GM19240 (cell line): ENCODE measurements around the gene HSD17B13.
"Not testable (repeated sequence)": the region's sequence is repeated elsewhere in the genome, so short reads cannot be mapped to it uniquely, and the experiment has no call there.

Source experiments
- DNase-seq: peaks from one replicate; pipeline ENCODE4 v3.0.0; 2011; ENCODE audit warnings: low spot score; ENCODE audit not compliant: insufficient read length

Gene HSD17B13

GRCh38 chr4:87322754-87323153 lies at the start of gene HSD17B13:
TSS of gene HSD17B13 (minus strand) at chr4:87322882. CDS start at chr4:87322841, 41 bp downstream.
- no peak for DNase-seq

DNA sequence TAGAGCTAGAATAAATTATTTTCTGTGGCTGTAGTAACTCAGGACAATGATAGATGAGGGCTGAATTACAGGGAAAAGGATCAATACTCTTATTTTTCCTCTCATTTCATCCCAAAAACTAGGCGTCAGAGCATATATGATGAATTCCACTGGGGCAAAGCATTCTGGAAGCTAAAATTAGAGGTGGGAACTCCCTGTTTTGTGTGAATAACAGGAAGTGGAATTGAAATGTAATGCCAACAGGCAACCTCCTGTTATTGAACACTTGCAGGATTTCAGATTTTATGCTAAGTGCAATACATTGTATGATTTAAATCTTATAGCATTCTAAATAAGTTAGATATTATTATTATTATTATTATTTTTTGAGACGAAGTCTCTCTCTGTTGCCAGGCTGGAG lies 47.4 kb upstream of the HSD17B13 start:
- DNase-seq: no peak

DNA sequence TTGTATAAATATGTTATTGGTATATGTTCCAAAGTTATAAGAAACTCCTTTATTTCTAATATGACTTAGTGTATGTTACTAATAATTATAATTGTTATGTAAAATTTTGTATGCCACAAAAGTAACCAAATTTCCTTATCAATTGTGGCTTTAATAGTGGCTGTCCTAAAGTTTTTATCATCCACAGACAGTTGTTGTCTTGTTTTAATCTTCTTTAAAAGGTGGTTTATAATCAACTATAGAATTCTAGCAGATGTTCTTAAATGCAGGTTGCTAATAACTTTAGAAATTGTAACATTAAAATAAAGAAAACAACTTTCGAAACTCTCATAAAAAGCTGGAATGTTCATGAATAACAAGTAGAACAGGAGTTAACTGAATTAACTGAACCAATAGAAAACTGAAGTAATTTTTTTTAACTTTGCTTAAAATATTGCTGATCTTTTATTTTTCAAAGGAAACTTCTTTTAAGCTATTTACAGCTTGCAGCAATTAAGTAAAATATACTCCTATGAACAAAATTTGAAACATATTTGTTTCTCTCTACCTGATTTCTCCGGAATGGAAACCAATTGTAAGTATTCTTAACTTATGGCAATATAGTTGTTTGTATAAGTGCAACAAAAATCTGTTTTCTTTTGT lies 44.0 kb upstream of the HSD17B13 start:
- no peak for DNase-seq

- DNase-seq: no peak
Measured at GRCh38 chr4:87365348-87365747, 42.7 kb upstream of the HSD17B13 start.

- no peak for DNase-seq
Measured at GRCh38 chr4:87363552-87363951, 40.9 kb upstream of the HSD17B13 start.

GRCh38 chr4:87360338-87360935 lies 37.8 kb upstream of the HSD17B13 start:
- no peak for DNase-seq

GRCh38 chr4:87359258-87359657 lies 36.6 kb upstream of the HSD17B13 start:
- no peak for DNase-seq

GRCh38 chr4:87356832-87357526 lies 34.3 kb upstream of the HSD17B13 start:
- DNase-seq: no peak

DNA sequence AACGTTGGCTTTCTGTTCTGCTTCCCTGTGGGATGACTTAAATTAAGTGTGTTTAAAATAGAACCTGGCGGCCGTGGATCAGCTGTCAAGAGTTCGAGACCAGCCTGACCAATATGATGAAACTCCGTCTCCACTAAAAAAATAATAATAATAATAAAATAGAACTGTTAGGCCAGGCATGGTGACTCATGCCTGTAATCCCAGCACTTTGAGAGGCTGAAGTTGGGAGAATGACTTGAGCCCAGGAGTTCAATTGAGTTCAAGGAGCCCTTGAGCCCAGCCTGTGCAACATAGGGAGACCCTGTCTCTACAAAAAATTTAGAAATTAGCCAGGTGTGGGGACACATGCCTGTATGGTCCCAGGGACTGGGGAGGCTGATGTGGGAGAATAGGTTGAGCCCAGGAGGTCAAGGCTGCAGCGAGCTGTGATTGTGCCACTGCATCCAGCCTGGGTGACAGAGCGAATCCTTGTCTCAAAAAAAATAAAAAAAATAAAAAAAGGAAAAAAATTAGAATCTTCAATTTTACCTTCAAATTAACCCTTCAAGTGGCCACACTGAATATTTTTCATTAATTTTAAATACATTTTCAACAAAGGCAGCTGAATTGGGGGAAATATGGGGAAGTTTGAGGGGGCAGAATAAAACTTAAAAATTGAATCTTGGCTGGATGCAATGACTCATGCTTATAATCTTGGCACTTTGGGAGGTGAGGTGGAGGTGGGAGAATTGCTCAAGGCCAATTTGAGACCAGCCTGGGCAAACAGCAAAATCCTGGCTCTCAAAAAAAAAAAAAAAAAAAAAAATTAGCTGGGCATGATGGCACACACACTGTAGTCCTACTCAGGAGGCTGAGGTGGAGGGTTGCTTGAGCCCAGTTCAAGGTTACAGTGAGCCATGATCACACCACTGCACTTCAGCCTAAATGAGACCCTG lies 31.8 kb upstream of the HSD17B13 start:
- no peak for DNase-seq

DNA sequence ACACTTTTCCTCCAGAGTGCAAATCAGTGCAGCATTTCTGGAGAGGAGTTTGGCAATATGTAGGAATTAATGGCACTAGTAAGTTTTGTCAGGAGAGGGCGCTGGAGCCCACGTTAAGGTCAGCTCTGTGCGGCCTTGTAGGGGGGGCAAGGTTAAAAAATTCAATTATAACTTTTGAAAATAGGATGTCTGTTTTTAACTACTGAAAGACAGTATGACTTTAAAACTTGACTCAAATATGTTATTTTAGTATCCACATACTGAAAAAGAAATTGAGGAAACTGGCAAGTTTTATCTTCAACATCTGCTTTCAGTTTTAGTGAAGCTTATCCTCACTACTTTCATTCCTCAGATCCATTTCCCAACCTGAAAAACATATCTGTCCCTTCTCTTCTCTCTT lies 30.9 kb upstream of the HSD17B13 start:
- no peak for DNase-seq

- DNase-seq: no peak
Measured at GRCh38 chr4:87345139-87345538, 22.5 kb upstream of the HSD17B13 start.

DNA sequence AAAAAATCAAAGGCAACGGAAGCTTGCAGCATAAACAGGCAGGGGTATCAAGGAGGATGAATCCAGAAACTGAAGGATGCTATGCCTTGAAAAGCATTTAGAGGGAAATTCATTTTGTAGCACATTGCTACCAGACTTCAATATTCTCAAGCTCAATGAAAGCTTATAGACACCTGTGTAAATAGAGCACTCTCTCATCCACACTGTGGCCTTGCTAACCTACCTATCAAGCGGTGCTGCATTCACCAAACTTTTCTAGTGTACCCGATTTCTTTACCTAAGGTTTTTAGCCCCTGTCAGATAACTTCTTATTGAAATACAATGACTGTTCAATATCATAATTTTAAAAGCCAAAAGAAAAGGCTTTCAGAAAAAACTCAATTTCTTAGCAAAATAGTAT lies 20.2 kb upstream of the HSD17B13 start:
- DNase-seq: no peak

DNA sequence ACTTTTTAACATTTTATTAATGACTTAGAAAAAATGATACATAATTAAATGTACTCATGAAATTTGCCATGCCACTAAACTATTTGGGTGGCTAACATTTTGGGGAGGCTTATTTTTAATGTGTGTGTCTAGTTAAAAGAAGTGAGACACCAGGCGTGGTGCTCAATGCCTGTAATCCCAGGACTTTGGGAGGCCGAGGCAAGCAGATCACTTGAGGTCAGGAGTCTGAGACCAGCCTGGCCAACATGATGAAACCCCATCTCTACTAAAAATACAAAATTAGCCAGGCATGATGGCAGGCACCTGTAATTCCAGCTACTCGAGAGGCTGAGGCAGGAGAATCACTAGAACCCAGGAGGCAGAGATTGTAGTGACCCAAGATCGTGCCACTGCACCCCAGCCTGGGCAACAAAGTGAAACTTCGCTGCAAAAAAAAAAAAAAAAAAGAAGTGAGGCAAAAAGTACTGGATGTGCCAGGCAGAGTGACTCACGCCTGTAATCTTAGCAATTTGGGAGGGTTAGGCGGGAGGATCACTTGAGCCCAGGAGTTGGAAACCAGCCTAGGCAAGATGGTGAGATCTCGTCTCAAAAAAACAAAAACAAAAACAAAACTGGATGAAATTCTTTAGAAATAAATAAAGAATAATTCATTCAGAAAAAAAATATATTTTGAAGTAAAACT lies 19.4 kb upstream of the HSD17B13 start:
- not testable (repeated sequence) for DNase-seq

DNA sequence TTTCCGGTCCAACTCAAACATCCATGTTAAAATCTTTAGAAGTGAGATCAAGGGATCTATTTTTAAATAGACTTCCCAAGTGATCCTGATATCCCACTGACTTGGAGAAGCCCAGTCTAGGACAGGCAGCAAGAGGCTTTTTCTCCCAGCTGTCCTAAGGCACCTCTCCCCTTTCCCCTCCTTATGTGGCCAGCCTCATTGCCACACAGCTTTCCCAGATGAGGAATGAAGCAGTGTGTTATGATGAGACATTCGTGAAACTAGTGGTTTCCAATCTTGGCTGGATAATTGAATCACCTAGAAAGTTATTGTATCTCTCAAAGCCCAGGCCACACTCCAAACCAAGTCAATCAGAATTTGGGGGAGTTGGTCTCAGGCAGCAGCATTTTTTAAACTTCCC lies 16.8 kb upstream of the HSD17B13 start:
- DNase-seq: no peak

- DNase-seq: no peak
Measured at GRCh38 chr4:87337361-87337760, 14.7 kb upstream of the HSD17B13 start.

- DNase-seq: no peak
Measured at GRCh38 chr4:87333267-87333666, 10.6 kb upstream of the HSD17B13 start.

GRCh38 chr4:87330761-87331160 lies 8.1 kb upstream of the HSD17B13 start:
- no peak for DNase-seq

DNA sequence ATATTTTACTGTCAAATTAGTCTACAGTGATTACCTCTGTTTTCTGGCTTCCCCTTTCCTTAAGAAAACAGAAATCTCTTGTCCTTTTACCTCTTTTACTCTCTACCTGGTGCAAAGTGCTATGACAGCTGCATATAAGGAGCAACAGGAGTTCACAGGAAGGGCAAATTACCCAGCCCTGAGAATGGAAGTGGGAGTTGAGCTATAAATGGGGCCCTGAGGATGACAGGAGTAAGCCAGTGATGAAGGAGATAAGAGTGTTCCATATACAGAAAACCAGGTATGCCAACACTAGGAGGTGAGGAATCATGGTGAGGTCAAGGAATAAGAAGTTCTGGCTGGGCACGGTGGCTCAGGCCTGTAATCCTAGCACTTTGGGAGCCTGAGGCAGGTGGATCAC lies 4.5 kb upstream of the HSD17B13 start:
- no peak for DNase-seq

DNA sequence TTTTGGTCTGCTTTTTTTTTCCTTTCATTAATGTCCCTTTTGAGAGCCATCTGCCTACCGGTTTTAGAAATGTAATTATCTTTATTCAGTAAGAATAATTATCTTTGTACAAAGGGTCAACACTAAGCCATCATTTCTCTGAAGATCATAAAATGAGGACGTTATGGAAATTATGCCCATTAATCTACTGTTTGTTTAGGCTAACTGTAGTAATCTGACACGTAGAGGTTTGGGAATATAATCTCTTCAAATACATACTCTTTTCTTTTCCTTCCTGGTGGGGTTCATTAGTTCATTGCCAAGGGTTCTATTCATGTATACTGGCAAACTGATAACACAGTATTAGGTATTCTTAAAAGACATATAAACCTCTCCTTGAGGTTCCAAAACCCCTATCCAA lies 3.8 kb upstream of the HSD17B13 start:
- DNase-seq: no peak

- DNase-seq: no peak
Measured at GRCh38 chr4:87321888-87322287, 794 bp downstream of the HSD17B13 start.

GRCh38 chr4:87317527-87317926 lies 5.2 kb downstream of the HSD17B13 start:
- no peak for DNase-seq
